ENCODE data around the gene ENO1.
"Not testable (repeated sequence)": the region's sequence is repeated elsewhere in the genome, so short reads cannot be mapped to it uniquely, and the experiment has no call there.

ENO1 gene

GRCh38 chr1:8845104-8846097 is 33.1 kb downstream of the ENO1 start:
- no peak for DNase-seq (ENCODE audit: low read depth)

DNA sequence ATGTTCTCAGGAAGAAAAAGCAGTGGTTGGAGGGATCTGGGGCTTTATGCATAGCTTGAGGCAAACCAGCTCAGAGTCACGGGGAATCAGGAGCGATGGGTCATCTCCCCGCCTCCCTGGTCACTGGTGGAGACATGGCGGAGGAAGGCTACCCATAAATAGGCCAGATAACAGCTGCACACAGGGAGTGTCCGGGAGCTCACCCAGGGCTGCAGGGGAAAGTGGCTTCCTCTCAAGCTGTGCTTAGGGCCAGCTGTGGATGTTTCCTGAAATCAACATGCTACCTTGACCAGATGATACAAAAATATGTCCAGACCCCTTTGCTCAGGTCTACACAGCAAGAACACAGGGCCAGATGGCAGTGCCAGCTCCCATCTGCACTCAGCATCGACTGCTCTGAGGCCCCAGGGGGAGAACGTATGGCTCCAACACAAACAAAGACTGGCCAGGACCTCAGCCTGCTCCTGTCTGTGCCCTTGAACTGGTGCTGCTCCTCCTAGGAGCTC is 33.9 kb downstream of the ENO1 start:
- no peak for DNase-seq (ENCODE audit: low read depth)

DNA sequence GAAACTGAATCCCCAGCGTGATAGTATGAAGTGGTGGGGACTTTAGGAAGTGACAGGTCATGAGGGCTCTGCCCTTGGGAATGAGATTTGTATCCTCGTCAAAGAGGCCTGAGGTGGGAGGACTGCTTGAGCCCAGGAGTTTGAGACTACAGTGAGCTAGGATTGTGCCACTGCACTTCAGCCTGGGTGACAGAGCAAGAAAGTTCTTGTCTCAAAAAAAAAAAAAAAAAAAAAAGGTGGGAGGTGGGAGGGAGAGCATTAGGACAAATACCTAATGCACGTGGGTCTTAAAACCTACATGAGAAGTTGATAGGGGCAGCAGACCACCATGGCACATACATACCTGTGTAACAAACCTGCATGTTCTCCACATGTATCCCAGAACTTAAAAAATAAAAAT is 37.1 kb downstream of the ENO1 start:
- no peak for DNase-seq (ENCODE audit: low read depth)

- no peak for DNase-seq (ENCODE audit: low read depth)
Measured at GRCh38 chr1:8839990-8840389, 38.5 kb downstream of the ENO1 start.

DNA sequence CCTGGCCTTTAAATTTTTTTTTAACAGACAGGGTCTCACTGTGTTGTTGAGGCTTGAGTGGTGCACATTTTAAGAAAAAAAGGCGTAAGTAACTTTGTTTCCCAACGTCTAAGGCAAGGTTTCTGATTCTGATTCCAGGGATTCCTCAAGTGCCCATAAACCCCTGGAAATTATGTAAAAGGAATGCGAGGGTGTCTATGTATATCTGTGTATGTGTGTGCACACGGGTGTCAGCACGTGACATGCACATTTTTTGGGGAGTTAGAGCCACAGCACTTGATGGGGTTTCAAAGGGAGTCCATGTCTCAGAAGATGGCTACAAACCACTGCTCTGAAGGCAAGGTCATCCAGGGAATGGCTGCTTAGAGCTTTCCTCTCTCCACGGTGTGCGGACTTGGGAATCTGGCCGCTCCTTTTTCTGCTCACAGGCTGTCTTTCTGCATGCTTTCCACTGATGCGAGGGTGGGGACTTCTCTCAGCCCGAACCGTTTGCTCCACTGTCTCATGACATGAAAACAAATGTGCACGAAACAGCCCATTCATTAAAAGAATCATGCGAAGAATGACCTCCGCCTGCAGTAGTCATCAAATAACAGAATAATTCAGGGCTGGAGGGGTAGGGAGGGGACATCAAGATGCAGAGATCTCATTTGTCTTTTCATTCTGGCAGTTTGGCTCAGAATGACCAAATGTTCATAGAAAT is 42.4 kb downstream of the ENO1 start:
- DNase-seq (ENCODE audit: low read depth): no peak

DNA sequence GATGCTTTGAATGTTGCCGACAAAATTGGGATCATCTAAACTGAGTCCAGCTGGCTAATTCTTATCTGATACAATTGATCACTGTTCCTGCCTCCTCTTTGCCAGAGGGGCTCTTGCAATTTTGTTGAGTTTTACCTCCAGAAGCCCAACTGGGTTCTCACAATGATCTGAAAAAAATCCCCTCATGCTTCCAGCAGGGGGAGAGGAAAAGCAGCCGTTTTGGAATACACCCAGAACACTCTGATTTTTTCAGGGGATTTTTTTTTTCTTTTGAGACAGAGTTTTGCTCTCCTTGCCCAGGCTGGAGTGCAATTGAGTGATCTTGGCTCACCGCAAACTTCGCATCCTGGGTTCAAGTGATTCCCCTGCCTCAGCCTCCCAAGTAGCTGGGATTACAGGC is 47.1 kb downstream of the ENO1 start:
- DNase-seq (ENCODE audit: low read depth): no peak

- not testable (repeated sequence) for DNase-seq (ENCODE audit: low read depth)
Measured at GRCh38 chr1:8830732-8831131, 47.8 kb downstream of the ENO1 start.

DNA sequence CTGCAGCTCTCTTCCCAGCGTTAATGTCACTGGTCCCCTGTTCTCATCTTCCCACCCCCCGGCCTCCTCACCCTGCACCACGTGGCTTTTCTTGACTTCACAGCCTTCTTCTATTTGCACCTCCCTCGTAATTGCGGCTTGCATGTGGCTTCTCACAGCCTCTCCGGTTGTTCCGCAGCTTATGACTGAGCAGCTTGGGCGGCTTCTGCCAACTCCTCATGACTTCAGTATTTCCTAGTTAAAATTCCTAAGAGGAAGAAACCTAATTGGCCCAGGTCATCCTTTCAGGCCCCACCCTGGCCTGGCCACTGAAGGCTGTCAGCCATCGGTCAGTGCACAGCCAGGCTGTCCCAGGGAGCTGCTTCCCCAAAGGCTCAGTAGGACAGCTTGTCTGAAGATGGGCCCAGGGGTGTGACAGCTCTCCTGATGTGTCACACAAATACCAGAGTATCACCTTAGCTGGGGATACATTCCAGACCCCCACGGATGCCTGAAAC is 52.5 kb downstream of the ENO1 start:
- DNase-seq (ENCODE audit: low read depth): no peak

GRCh38 chr1:8823295-8823664 is 55.2 kb downstream of the ENO1 start:
- no peak for DNase-seq (ENCODE audit: low read depth)

GRCh38 chr1:8822373-8823294 is 55.9 kb downstream of the ENO1 start:
- DNase-seq (ENCODE audit: low read depth): no peak

DNA sequence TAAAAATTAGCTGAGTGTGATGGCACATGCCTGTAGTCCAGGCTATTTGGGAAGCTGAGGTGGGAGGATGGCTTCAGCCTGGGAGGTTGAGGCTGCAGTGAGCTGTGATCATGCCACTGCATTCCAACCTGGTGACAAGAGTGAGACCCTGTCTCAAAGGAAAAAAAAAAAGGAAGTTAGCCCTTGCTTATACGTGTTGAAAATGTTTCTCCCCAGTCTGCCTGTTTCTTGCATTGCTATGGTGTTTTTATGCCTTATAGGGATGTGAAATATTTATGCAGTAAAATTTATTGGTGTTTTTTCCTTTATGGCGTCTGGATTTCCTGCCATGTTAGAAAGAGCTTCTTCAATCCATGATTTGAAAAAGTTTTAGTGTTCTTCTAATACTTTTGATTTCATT is 57.4 kb downstream of the ENO1 start:
- DNase-seq (ENCODE audit: low read depth): no peak

DNA sequence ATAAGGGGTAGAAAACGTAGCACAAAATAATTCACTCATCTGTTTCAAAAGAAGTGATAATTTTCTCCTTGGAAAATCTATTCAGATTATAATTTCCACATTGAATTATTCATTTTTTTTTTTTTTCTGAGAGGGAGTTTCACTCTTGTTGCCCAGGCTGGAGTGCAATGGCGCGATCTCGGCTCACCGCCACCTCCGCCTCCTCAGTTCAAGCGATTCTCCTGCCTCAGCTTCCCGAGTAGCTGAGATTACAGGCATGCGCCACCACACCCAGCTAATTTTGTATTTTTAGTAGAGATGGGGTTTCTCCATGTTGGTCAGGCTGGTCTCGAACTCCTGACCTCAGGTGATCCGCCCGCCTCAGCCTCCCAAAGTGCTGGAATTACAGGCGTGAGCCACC is 59.7 kb downstream of the ENO1 start:
- DNase-seq (ENCODE audit: low read depth): not testable (repeated sequence)

GRCh38 chr1:8818325-8818775 is 60.1 kb downstream of the ENO1 start:
- DNase-seq (ENCODE audit: low read depth): peak; percentile 2

- peak; percentile 95 for DNase-seq (ENCODE audit: low read depth)
Measured at GRCh38 chr1:8817412-8818324, 60.8 kb downstream of the ENO1 start, which contains the start of gene RERE. Gene RERE (minus strand): TSS chr1:8817640.

GRCh38 chr1:8816831-8817411 is 61.6 kb downstream of the ENO1 start:
- DNase-seq (ENCODE audit: low read depth): peak; percentile 5

DNA sequence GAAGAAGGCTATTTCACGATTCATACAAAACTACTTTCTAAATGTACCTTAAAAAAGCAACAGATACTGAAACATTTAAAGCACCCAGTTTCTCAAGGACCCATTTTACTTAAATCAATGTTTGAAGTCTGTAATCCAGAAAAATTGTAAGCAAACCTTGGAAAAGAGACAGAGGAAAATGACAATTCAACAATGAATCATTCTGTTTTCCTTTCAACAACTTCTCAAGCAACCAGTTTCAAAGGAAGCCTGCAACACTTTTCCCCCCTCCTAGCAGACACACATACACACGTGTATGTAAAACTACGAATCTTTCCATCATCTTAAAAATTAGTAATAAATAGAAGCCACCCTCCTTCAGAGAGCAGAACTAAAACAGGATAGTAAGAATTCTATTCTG is 62.2 kb downstream of the ENO1 start:
- no peak for DNase-seq (ENCODE audit: low read depth)

DNA sequence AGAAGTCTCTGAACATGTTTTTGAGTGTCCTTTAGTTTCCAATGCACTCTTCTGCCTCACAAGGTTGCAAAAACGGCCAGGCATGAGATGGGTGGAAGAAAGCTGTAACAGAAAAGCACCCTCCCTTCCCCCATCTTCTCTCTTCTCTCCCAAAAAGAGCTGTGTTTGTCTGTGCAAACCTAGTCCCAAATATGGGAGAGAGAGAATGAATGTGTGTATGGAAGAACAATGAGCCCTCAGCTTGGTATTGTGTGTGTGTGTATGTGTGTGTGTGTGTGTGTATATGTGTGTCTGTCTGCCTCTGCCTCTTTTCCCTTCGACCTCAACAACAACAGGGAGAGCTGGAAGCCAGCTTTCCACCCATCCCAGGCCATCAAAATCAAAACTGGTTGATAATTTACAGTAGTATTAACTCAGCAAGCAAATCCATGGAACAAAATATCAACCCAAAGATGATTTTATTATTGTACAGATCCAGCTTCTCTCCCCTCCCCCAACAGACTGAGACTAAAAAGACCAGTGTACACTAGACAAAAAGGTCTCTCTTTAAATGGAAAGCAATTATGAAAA is 62.8 kb downstream of the ENO1 start:
- DNase-seq (ENCODE audit: low read depth): no peak

DNA sequence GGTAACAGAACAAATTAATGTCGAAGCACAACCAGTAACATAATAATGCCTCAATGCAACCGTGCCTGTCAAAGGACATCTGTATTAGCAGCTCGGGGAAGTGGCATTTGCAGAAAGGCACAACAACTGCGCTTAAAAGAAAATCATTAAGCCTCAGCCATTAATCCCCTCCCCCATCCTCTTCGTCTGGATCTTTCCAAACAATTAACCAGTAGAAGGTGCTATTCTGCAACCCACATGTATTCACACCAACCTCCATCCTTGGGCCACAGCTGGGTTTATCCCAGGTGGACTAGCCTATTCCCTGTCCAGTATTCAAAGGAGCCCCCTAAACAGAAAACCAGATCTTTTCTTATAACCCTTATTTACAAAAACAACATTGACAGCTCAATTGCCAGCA is 63.6 kb downstream of the ENO1 start:
- DNase-seq (ENCODE audit: low read depth): no peak

DNA sequence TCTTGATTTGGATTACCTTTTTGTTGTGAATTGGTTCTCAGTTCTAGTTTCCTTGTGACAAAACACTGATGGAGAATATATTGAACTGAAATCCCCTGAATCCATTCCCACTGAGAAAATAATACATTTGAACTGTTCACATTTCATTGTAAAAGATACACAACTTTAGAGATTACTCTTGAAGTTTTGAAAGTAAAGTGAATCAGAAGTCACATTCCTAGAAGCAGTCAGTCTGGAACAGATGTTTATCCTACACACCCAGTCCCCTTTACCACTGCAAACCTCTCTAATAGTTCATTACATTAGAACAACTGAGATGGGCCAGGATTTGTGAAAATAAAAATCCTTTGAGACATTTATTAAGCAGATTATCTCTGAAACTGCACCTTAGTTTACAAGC is 64.5 kb downstream of the ENO1 start:
- DNase-seq (ENCODE audit: low read depth): no peak
